Keratinocyte (primary cell): Measurements from ENCODE around the gene LPIN1. TPM values are rescaled to one million over a fixed set of nuclear protein-coding genes. Genes with fewer than 3 reads are reported as not detected.

Experiments
- DNase-seq: peaks from one replicate; pipeline ENCODE4 v3.0.0-alpha.2; 2011; ENCODE audit warnings: low read depth, missing footprints, low spot score
- FAIRE-seq: peaks from 2 replicates; lab custom pipeline; 2011; peaks lifted over from hg19 to GRCh38; lab: Jason Lieb, UNC
- H2AFZ ChIP-seq: 2 replicates; pipeline ENCODE4 v1.6.0; 2012; ENCODE audit warnings: low read length, control low read depth, inconsistent platforms; ENCODE audit not compliant: control insufficient read depth
- H3K27ac ChIP-seq: 2 replicates; pipeline ENCODE4 v1.5.1; 2011; ENCODE audit warnings: low read length; ENCODE audit not compliant: control insufficient read depth, insufficient read depth
- H3K27me3 ChIP-seq: 3 replicates; pipeline ENCODE4 v1.6.0; 2011; ENCODE audit warnings: low read length; ENCODE audit not compliant: control insufficient read depth, insufficient read depth; ENCODE audit errors: extremely low read depth
- H3K36me3 ChIP-seq, 2 experiments: 2 replicates in 1 of 2; 3 replicates in 1 of 2; pipeline ENCODE4 v1.5.1; 2011; ENCODE audit warnings: low read length in 2 of 2, mild to moderate bottlenecking in 1 of 2; ENCODE audit not compliant: control insufficient read depth in 2 of 2, insufficient read depth in 2 of 2; ENCODE audit errors: extremely low read depth in 1 of 2
- H3K4me1 ChIP-seq: 3 replicates; pipeline ENCODE4 v1.5.1; 2011; ENCODE audit warnings: low read length; ENCODE audit not compliant: control insufficient read depth, insufficient read depth; ENCODE audit errors: extremely low read depth
- H3K4me2 ChIP-seq: 3 replicates; pipeline ENCODE4 v1.6.0; 2011; ENCODE audit warnings: low read depth, low read length; ENCODE audit not compliant: control insufficient read depth, insufficient read depth; ENCODE audit errors: extremely low read depth
- H3K4me3 ChIP-seq, 3 experiments: fragments of 200-600 bp in 1 of 3; sonication (generic) in 1 of 3; 2 replicates in 2 of 3; 3 replicates in 1 of 3; pipeline ENCODE4 v1.5.1; 2011 to 2016; ENCODE audit warnings: low read length in 3 of 3, mild to moderate bottlenecking in 3 of 3, control low read depth in 2 of 3, inconsistent platforms in 1 of 3, low read depth in 1 of 3, mixed read lengths in 1 of 3, mixed run types in 1 of 3, moderate library complexity in 1 of 3; ENCODE audit not compliant: control insufficient read depth in 2 of 3, insufficient read depth in 2 of 3; ENCODE audit errors: extremely low read depth in 1 of 3
- H3K79me2 ChIP-seq: 2 replicates; pipeline ENCODE4 v1.6.0; 2012; ENCODE audit warnings: low read length; ENCODE audit not compliant: control insufficient read depth, insufficient read depth
- H3K9ac ChIP-seq: 3 replicates; pipeline ENCODE4 v1.6.0; 2011; ENCODE audit warnings: low read length; ENCODE audit not compliant: control insufficient read depth, insufficient read depth; ENCODE audit errors: extremely low read depth
- H3K9me1 ChIP-seq: 3 replicates; pipeline ENCODE4 v1.6.0; 2011; ENCODE audit warnings: low read length; ENCODE audit not compliant: control insufficient read depth, insufficient read depth; ENCODE audit errors: extremely low read depth
- H3K9me3 ChIP-seq: 2 replicates; pipeline ENCODE4 v1.5.1; 2012; ENCODE audit warnings: low read depth, low read length; ENCODE audit not compliant: control insufficient read depth
- H4K20me1 ChIP-seq: 3 replicates; pipeline ENCODE4 v1.6.0; 2011; ENCODE audit warnings: low read length; ENCODE audit not compliant: control insufficient read depth, insufficient read depth; ENCODE audit errors: extremely low read depth
- EZH2 ChIP-seq: IDR thresholded peaks from one replicate; pipeline ENCODE4 v1.6.1; 2012; ENCODE audit warnings: inconsistent platforms, mild to moderate bottlenecking, low read length, moderate library complexity
- dilution Hi-C: fragments of 300-500 bp; cut with MboI; formaldehyde crosslinking; loops from one replicate; pipeline ENCODE4 v1.7.0; 2020; ENCODE audit warnings: low sequenced_read_pairs; ENCODE audit not compliant: extremely low pct_ligation_motif_present
- polyA plus RNA-seq, 5 experiments: library from polyadenylated mRNA; depleted of rRNA in 3 of 5; stranded (reverse) in 3 of 5; stranded (forward) in 1 of 5; unstranded in 1 of 5; fragments of >200 nt; gene quantifications; 1 replicate in 1 of 5; 2 replicates in 3 of 5; 3 replicates in 1 of 5; pipeline versions ENCODE4 v1.2.1 to v1.2.3, GENCODE V29; 2011 to 2012; ENCODE audit warnings: missing spikeins in 2 of 5, low read depth in 1 of 5, low replicate concordance in 1 of 5
- TF ChIP-seq, protein P1 (sequence below), 3 experiments: IDR thresholded peaks in 1 of 3; conservative IDR thresholded peaks in 1 of 3; optimal IDR thresholded peaks in 1 of 3; 2 replicates in 2 of 3; 3 replicates in 1 of 3; pipeline versions ENCODE3 to v1.5.1; 2011; ENCODE audit warnings: low read length in 3 of 3, mild to moderate bottlenecking in 3 of 3, moderate library complexity in 2 of 3, control low read depth in 1 of 3, inconsistent platforms in 1 of 3; ENCODE audit not compliant: insufficient read depth in 2 of 3; ENCODE audit errors: extremely low read depth in 1 of 3

Gene LPIN1
- polyA plus RNA-seq, 1 donor (not counting 4 experiments of a cell fraction or from before 2014, with no cell fraction given), result 79.6 TPM

DNA sequence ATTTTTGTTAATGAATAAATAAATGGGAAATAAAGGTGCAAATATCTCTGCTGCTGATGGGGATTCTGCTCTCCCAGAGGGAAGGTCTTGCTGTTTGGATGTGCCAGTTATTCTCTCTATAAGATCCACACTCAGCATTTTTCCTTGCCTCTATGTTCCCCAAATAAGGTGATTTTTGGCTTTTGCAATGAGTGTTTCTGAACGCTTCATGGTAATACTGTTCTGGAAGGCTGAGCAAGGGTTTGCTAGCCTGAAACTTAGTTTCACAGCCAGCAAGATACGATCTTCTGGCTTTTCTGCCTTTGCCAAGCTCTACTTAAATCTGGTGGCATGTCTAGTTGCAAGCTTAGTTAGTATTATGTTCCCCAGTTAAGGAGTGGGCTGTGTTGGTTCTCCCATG lies 114.6 kb downstream of the LPIN1 start:
- H3K27me3 ChIP-seq, result no peaks in the 10 kb centered on the region
- peaks cover 4% of the 10 kb centered on the region for H3K9me3 ChIP-seq
- no peak overlapping the region for H3K4me2 ChIP-seq
- no peak for TF ChIP-seq EZH2
- TF ChIP-seq, protein P1, sequence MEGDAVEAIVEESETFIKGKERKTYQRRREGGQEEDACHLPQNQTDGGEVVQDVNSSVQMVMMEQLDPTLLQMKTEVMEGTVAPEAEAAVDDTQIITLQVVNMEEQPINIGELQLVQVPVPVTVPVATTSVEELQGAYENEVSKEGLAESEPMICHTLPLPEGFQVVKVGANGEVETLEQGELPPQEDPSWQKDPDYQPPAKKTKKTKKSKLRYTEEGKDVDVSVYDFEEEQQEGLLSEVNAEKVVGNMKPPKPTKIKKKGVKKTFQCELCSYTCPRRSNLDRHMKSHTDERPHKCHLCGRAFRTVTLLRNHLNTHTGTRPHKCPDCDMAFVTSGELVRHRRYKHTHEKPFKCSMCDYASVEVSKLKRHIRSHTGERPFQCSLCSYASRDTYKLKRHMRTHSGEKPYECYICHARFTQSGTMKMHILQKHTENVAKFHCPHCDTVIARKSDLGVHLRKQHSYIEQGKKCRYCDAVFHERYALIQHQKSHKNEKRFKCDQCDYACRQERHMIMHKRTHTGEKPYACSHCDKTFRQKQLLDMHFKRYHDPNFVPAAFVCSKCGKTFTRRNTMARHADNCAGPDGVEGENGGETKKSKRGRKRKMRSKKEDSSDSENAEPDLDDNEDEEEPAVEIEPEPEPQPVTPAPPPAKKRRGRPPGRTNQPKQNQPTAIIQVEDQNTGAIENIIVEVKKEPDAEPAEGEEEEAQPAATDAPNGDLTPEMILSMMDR (optimal IDR thresholded peaks at IDR 0.05 in 1 of 3, IDR thresholded peaks at IDR 0.05 in 1 of 3, conservative IDR thresholded peaks at IDR 0.05 in 1 of 3; ENCODE audit: extremely low read depth in 1 of 3, insufficient read depth in 2 of 3, low read length in 3 of 3), result no peak
- H4K20me1 ChIP-seq, result no peaks in the 10 kb centered on the region
- H3K9ac ChIP-seq, result no peak overlapping the region
- FAIRE-seq, result no peak
- no peaks in the 10 kb centered on the region for H3K9me1 ChIP-seq
- no peak overlapping the region for H2AFZ ChIP-seq
- DNase-seq, result no peak
- H3K4me3 ChIP-seq, result no peak overlapping the region
- H3K36me3 ChIP-seq, result no peaks in the 10 kb centered on the region
- peaks cover 4% of the 10 kb centered on the region for H3K4me1 ChIP-seq
- H3K79me2 ChIP-seq, result no peaks in the 10 kb centered on the region
- dilution Hi-C loops, result no loop called here
- no peak overlapping the region for H3K27ac ChIP-seq

DNA sequence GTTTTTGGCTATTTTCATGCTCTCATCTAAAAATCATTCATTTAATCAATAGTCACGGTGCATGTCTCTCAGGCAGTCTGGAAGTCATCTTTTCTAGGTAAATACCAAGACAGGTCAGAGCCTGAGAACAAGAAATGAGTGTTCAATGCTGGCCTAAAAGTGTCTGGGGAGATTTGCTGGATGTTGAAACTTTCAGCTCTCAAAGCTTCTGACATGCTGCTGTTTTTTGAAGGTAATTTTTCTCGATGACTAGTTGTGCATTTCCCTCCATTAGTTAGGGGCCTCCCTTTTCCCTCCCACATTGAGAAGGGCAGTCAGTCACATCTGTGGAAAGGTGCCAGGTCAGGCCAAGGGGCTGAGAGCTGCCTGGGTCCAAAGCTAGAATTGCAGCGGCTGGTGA lies 115.6 kb downstream of the LPIN1 start:
- no peak for FAIRE-seq
- dilution Hi-C loops, result no loop called here
- Histone ChIP-seq H2AFZ (no peak overlapping the region), H3K36me3 (no peaks in the 10 kb centered on the region), H3K27ac (no peak overlapping the region), H4K20me1 (no peaks in the 10 kb centered on the region), H3K27me3 (no peaks in the 10 kb centered on the region), H3K4me3 (no peak overlapping the region), H3K4me2 (no peak overlapping the region), H3K4me1 (peaks cover 4% of the 10 kb centered on the region), H3K9me3 (peaks cover 4% of the 10 kb centered on the region), H3K9ac (no peak overlapping the region), H3K9me1 (no peaks in the 10 kb centered on the region), H3K79me2 (no peaks in the 10 kb centered on the region)
- no peak for TF ChIP-seq EZH2
- no peak for DNase-seq

DNA sequence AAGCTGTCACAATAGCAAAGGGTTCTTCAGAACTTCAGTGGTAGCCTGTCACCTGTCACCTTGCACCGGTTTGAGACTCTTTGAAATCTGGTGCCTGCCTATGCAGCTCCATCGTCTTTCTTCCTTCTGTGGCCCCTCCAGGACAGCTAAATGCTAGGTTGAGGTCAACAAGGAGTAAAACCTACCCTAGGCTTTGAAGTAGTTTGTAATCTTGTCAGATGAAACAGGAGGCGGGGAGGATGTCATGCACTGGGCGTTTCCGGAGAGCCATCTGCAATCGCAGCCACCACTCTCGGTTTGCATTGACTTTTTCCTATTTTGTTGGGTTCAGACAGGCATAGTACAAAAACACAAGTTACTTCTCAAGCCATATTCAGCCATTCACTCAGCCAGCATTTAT lies 116.7 kb downstream of the LPIN1 start:
- Histone ChIP-seq H2AFZ (no peak overlapping the region), H3K9me3 (peaks cover 4% of the 10 kb centered on the region), H3K9ac (no peak overlapping the region), H3K36me3 (no peaks in the 10 kb centered on the region), H3K9me1 (no peaks in the 10 kb centered on the region), H3K79me2 (no peaks in the 10 kb centered on the region), H3K4me1 (peaks cover 4% of the 10 kb centered on the region), H3K27me3 (no peaks in the 10 kb centered on the region), H3K27ac (no peak overlapping the region), H4K20me1 (no peaks in the 10 kb centered on the region), H3K4me2 (no peak overlapping the region), H3K4me3 (no peak overlapping the region)
- DNase-seq, result no peak
- no peak for TF ChIP-seq EZH2
- TF ChIP-seq, protein P1 (optimal IDR thresholded peaks at IDR 0.05 in 1 of 3, IDR thresholded peaks at IDR 0.05 in 1 of 3, conservative IDR thresholded peaks at IDR 0.05 in 1 of 3; ENCODE audit: extremely low read depth in 1 of 3, insufficient read depth in 2 of 3, low read length in 3 of 3), result no peak
- no peak for FAIRE-seq
- dilution Hi-C loops, result no loop called here
